A673 (cell line): ENCODE measurements around the gene BIRC6.
"Not testable (repeated sequence)": the region's sequence is repeated elsewhere in the genome, so short reads cannot be mapped to it uniquely, and the experiment has no call there.

Experiments
- CTCF ChIP-seq: fragments of 300-800, 200-600 bp; sonication (generic); conservative IDR thresholded peaks from 2 replicates; pipeline ENCODE4 v1.5.1; 2017; ENCODE audit warnings: low read depth, mild to moderate bottlenecking, antibody characterized with exemption, low read length, moderate library complexity, mixed read lengths
- EZH2 ChIP-seq: fragments of 200-600 bp; sonication (generic); IDR thresholded peaks from 2 replicates; pipeline ENCODE4 v1.6.1; 2017; ENCODE audit warnings: borderline replicate concordance, low read depth, mild to moderate bottlenecking, mixed read lengths, antibody characterized with exemption, low read length; ENCODE audit not compliant: poor library complexity, severe bottlenecking

GRCh38 chr2:32365679-32366078, 8.9 kb downstream of the BIRC6 start:
- TF ChIP-seq CTCF, EZH2: not testable (repeated sequence)
